Chondrocyte (in vitro differentiated cells): ENCODE data around the gene DNAJC10. TPM values are rescaled to one million over a fixed set of nuclear protein-coding genes. Genes with fewer than 3 reads are reported as not detected.

Experiments
- DNase-seq: peaks from one replicate; pipeline ENCODE4 v3.0.0; 2021; ENCODE audit warnings: mixed read lengths, low spot score
- H3K27ac Mint-ChIP-seq: one replicate; pipeline ENCODE4 v1.8.0; 2021; ENCODE audit warnings: mild to moderate bottlenecking, moderate library complexity, mixed read lengths; ENCODE audit not compliant: unreplicated experiment
- H3K27me3 Mint-ChIP-seq: 2 replicates; pipeline ENCODE4 v1.8.0; 2021; ENCODE audit warnings: low read depth, mixed read lengths
- H3K36me3 Mint-ChIP-seq: 2 replicates; pipeline ENCODE4 v1.8.0; 2021; ENCODE audit warnings: low read depth, mixed read lengths
- H3K4me1 Mint-ChIP-seq: 2 replicates; pipeline ENCODE4 v1.8.0; 2021; ENCODE audit warnings: low read depth, mild to moderate bottlenecking, mixed read lengths
- H3K4me3 Mint-ChIP-seq: one replicate; pipeline ENCODE4 v1.8.0; 2021; ENCODE audit warnings: mild to moderate bottlenecking, moderate library complexity, mixed read lengths; ENCODE audit not compliant: unreplicated experiment
- H3K9me3 Mint-ChIP-seq: 2 replicates; pipeline ENCODE4 v1.8.0; 2021; ENCODE audit warnings: low read depth, mixed read lengths
- CTCF ChIP-seq: fragments of 200-600 bp; sonication (generic); IDR thresholded peaks from 2 replicates; pipeline ENCODE4 v1.5.0; 2021; ENCODE audit warnings: antibody characterized with exemption, mild to moderate bottlenecking, moderate library complexity
- total RNA-seq: library from RNA; stranded (reverse); gene quantifications from 3 replicates; pipeline ENCODE4 v1.2.1, GENCODE V29; 2021

Gene DNAJC10
- total RNA-seq, 1 donor from 2014 or later: 178 TPM

GRCh38 chr2:182814380-182814779, 98.3 kb downstream of the DNAJC10 start:
- Mint-ChIP-seq H3K4me3 (no peak overlapping the region), H3K27me3 (no peaks in the 10 kb centered on the region), H3K36me3 (no peaks in the 10 kb centered on the region)

GRCh38 chr2:182814804-182815203, 98.7 kb downstream of the DNAJC10 start:
- no peak overlapping the region for H3K27ac Mint-ChIP-seq
- H3K9me3 Mint-ChIP-seq: no peaks in the 10 kb centered on the region
- no peak for TF ChIP-seq CTCF
- H3K36me3 Mint-ChIP-seq: no peaks in the 10 kb centered on the region
- DNase-seq: no peak
- no peak overlapping the region for H3K4me3 Mint-ChIP-seq
- no peaks in the 10 kb centered on the region for H3K27me3 Mint-ChIP-seq
- peaks cover 26% of the 10 kb centered on the region for H3K4me1 Mint-ChIP-seq

More at GRCh38 chr2:182814380-182814779, 98.3 kb downstream of the DNAJC10 start:
- no peak for TF ChIP-seq CTCF
- Mint-ChIP-seq H3K27ac (no peak overlapping the region), H3K4me1 (peaks cover 26% of the 10 kb centered on the region), H3K9me3 (no peaks in the 10 kb centered on the region)
- DNase-seq: no peak

GRCh38 chr2:182816866-182817265, 100.8 kb downstream of the DNAJC10 start:
- H3K9me3 Mint-ChIP-seq: no peaks in the 10 kb centered on the region
- no peaks in the 10 kb centered on the region for H3K27me3 Mint-ChIP-seq
- H3K27ac Mint-ChIP-seq: peak overlapping the region; percentile 75
- DNase-seq: no peak
- H3K4me1 Mint-ChIP-seq: peaks cover 26% of the 10 kb centered on the region
- peak overlapping the region; percentile 1 for H3K4me3 Mint-ChIP-seq
- TF ChIP-seq CTCF: no peak
- H3K36me3 Mint-ChIP-seq: no peaks in the 10 kb centered on the region

- Mint-ChIP-seq H3K27ac (peak overlapping the region; percentile 75), H3K27me3 (no peaks in the 10 kb centered on the region), H3K36me3 (no peaks in the 10 kb centered on the region), H3K9me3 (no peaks in the 10 kb centered on the region), H3K4me3 (no peak overlapping the region), H3K4me1 (peaks cover 26% of the 10 kb centered on the region)
- no peak for DNase-seq
- TF ChIP-seq CTCF: no peak
Measured at GRCh38 chr2:182817558-182817957, 101.5 kb downstream of the DNAJC10 start.

GRCh38 chr2:182818501-182818900, 102.4 kb downstream of the DNAJC10 start:
- H3K4me1 Mint-ChIP-seq: peaks cover 30% of the 10 kb centered on the region
- no peak for TF ChIP-seq CTCF
- no peaks in the 10 kb centered on the region for H3K9me3 Mint-ChIP-seq
- no peaks in the 10 kb centered on the region for H3K27me3 Mint-ChIP-seq
- H3K36me3 Mint-ChIP-seq: no peaks in the 10 kb centered on the region
- no peak for DNase-seq
- no peak overlapping the region for H3K4me3 Mint-ChIP-seq
- peak overlapping the region; percentile 45 for H3K27ac Mint-ChIP-seq
